GM21717 (cell line): Measurements from ENCODE around the gene SCRT2.
"Not testable (repeated sequence)": the region's sequence is repeated elsewhere in the genome, so short reads cannot be mapped to it uniquely, and the experiment has no call there.

Experiments used
- ATAC-seq: cut with Tn5 transposase; IDR thresholded peaks from one replicate; pipeline ENCODE4 v1.9.1; 2021; ENCODE audit warnings: mild to moderate bottlenecking, moderate library complexity; ENCODE audit not compliant: unreplicated experiment

SCRT2 gene

GRCh38 chr20:701401-702129 is 26.0 kb upstream of the SCRT2 start:
- no peak for ATAC-seq

DNA sequence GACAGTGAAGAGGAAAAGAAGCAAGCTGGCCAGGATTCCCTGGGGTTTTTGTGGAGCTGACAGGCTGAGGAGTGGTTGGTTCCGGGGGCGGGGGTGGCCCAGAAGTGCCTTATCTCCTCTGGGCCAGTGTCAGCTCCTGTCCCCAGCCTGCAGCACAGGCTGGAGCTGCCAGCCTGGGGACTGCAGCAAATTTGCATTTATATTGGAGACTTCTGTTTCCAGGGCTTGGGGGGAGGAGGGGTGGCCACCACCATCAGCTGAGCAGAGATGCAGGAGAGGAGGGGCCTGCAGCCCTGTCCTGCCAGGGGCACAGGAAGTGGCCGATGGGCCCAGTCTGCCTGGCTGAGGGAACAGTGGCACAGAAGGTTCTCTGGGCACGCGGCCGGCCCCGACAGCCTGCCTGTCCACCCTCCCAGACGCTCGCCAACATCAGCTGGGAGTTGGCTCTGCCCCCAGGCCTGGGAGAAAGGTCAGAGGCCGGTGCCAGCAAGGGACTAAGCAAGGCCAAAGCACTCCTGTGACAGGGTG is 24.3 kb upstream of the SCRT2 start:
- no peak for ATAC-seq

- no peak for ATAC-seq
Measured at GRCh38 chr20:699342-699741, 23.7 kb upstream of the SCRT2 start.

- ATAC-seq = no peak
Measured at GRCh38 chr20:698276-698675, 22.7 kb upstream of the SCRT2 start.

- no peak for ATAC-seq
Measured at GRCh38 chr20:697826-698225, 22.2 kb upstream of the SCRT2 start.

- ATAC-seq = no peak
Measured at GRCh38 chr20:695165-695866, 19.7 kb upstream of the SCRT2 start.

DNA sequence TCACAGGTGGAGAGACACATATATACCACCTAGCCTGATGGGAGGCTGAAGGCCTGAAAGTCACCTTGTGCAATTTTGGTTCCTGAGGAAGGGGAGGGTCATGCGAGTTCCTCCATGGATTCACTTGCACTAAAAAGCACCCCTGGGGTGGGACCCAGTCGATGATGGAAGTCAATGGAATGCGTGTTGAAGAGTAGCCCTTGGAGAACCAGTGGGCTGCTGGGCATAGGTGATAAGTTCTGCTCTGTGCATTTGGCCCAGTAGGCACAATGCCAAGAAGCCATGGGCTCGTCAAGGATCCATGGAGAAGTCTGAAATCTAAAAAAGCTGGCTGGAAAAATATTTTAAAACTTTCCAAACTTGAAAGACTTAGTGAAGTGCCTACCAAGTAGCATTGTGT is 18.9 kb upstream of the SCRT2 start:
- ATAC-seq = no peak

GRCh38 chr20:693786-694185 is 18.2 kb upstream of the SCRT2 start:
- ATAC-seq = not testable (repeated sequence)

DNA sequence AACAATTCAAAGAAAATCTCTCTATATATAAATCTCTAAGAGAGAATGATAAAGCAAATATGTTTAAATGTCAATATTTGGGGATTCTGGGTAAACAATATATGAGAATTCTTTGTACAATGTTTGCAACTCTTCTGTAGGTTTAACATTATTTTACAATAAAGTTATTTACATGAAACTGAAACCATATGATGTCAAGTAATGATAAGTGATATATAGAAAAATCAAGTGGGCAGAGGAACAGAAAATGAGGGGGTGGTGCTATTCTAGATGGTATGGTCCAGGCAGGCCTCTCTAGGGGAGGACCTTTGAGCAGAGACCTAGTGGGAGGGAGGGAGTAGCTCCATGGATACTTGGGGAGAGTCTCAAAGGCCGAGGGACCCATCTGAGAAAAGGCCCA is 16.4 kb upstream of the SCRT2 start:
- ATAC-seq = no peak

- ATAC-seq = no peak
Measured at GRCh38 chr20:689947-690346, 14.3 kb upstream of the SCRT2 start.

DNA sequence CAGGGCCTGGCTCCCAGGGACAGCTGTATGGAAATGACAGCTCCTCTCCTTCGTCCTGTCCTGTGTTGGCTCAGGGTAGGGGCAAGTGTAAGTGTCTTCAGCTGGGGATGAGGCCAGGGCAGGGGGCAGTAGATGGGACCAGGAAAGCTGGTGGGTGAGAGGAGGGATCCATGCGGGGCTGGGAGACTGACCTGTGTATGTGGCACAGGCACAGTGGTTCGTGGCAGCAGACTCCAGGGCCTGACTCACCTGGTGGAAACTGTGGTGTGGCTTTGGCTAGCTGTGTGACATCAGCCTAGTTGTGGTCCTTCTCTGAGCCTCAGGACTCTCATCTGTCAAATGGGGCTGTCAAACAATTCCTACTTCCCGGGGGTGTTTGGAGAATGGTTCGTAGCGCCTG is 13.7 kb upstream of the SCRT2 start:
- ATAC-seq = no peak

DNA sequence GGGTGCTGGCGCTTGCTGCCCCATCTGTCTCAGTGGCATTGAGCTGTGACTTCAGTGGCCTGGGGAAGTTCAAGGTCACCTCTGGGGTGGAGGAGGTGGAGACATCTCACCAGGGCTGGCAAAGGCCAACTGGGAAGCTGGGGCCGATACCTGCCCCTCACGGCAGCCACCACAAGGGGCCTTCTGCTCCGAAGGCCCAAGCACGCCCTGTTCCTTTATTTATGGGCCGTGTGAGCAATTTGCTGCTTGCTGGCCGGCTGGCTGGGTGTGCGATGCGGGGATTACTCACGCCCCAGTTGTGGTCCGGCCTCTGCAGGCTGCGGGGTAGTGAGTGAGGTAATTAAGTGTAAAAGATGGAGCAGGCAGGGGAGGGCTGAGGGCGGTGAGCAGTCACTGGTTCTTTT is 13.2 kb upstream of the SCRT2 start:
- ATAC-seq = no peak

DNA sequence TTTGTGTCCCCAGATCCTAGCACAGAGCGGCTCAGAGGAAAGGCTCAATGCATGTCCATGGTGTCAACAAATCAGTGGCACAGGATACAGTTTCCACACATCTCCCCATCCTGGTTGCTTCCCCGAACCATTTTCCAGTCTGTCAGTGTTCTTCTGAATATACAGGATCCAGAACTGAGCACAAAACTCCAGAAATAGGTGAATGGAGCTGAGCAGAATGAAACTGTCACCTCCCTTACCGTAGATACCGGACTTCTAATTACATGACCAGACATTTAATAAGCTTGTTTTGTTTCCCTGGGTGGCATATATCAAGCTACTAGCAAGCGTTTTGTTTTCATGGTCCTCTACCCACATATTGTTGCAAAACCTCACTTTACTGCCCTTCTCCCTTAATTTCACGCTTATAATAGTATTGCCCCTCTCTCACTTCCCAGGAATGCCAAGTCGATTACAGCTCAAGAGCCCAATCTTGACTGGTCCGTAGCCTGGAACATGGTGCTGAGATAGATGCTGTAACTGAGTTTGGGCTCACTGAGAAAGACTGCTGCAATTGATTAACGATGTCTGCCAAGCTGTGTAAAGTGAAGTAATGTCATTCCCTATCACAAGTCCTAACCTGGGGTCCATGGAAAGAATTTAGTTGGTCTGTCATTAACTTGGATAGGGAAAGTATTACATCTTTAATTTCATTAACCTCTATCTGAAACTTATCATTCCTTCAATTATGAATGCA is 12.0 kb upstream of the SCRT2 start:
- ATAC-seq = no peak

GRCh38 chr20:684676-685319 is 9.2 kb upstream of the SCRT2 start:
- no peak for ATAC-seq

DNA sequence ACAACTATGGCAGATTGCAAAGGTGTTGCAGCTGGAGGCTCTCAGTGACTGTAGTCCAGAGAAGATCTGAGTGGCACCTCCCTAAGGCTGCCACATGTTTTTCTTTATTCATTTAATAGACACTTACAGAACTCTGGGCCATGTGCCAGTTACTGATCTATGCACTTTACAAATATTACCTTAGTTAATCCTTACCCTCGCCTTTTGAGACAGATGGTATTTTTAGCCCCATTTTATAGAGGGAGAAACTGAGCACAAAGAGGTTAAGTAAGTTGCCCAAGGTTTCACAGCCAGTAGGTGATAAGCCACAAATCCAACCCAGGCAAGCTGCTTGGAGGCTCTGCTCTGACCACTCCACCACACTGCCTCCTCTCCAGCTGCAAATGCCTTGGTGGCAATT is 6.5 kb upstream of the SCRT2 start:
- ATAC-seq = no peak

DNA sequence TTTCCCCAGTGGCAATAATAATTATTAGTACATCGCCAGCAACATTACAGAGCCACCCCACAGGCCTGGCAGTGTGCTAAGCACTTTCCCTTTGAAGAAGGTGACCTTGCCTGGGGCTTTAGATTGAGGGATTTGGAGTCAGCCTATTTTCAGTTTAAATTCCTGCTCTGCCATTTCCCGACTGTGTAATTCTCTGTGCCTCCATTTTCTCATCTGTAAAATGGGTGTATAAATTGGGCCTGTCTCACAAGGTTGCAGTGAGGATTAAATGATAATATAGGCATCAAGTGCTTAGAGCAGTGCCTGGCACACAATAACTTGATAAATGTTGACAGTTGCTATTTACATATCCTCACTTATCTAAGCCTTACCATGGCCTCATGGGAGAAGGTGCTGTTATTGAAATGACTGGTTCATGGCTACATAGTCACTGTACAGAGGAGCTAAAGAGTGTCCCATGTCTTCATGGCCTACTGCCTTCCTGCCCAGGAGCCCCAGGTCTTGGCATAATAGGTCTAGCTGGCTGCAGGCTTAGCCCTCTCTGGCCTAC is 5.1 kb upstream of the SCRT2 start:
- ATAC-seq = no peak

GRCh38 chr20:677957-678356 is 2.4 kb upstream of the SCRT2 start:
- ATAC-seq = no peak

DNA sequence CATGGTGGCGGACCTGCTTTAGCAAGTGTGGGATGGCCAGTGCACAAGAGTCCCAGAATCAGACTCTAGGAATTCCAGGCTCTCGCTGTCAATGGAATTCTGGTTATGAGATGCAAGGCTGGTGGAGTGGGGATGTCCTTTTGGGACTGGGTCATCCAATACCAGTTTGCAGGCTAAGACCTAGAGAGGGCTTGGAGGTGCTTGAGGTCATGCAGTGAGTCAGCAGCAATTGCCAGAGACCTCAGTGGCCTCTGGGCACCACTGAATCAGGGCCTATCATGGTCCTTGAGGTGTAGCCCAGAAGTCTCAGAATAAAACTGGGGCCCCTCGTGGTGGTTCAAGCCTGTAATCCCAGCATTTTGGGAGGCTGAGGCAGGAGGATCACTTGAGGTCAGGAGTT is 1.4 kb upstream of the SCRT2 start:
- no peak for ATAC-seq

DNA sequence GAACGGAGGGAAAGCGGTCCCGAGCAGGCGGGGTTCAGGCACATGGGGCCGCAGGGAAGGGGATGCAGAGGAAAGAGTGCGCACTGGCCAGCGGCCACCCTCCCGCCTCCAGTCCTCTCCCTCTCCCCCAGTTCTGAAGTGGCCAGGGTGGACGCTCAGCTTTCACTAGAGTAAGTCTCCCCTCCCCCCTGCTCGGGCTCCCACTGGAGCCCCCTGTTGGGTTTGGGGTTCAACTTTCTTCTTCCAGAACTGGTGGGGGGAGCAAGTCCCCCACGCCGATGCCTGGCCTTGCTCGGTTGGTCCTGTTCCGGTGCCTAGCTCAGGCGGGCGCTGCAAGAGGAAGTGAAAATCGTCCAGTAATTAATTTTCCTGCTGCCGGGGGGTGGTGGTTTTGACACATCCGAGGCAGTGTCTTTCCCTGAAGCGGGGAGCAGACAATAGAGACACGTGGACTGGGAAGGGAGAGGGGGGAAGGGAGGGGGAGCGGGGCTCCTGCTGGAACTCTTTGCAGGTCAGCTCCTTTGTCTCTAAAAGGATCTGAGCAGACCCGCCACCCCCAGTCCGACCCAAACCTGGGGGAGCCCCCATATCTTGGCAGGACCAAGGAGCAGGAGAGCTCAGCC is 824 bp upstream of the SCRT2 start:
- ATAC-seq = no peak

DNA sequence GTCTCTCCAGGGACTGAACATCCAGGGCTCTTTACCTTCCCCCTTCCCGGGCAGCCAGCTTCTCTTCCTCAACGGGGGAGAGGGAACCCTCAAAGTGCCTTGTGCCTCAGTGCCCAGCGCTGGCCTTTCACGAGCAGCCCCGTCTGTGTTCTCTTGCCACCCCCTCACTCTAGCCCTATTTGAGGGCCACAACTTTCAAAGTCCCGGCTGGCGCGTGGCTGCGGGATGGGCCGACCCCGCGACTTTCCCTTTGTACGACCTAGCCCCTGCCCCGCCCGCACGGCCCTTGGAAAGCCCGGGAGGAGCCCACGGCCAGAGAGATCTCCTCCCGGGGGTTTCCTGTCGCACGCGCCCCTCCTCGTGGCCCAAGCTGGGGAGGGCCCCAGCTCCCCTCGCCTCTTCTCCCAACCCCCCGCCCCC is 559 bp downstream of the SCRT2 start:
- ATAC-seq = no peak

- no peak for ATAC-seq
Measured at GRCh38 chr20:673603-674001, 2.0 kb downstream of the SCRT2 start.
